HepG2 (cell line): ENCODE results near the gene DEDD2. TPM values are rescaled to one million over a fixed set of nuclear protein-coding genes. Genes with fewer than 3 reads are reported as not detected.

ENCODE experiments used
- ATF3 ChIP-seq: sonication (generic); formaldehyde crosslinking; IDR thresholded peaks from 2 replicates; pipeline ENCODE4 v1.4.0; 2020; ENCODE audit warnings: missing genetic modification reagents
- HNF1A ChIP-seq, 2 experiments: sonication (generic) in 1 of 2; formaldehyde crosslinking in 1 of 2; IDR thresholded peaks; 2 replicates each; pipeline versions ENCODE4 v1.4.0 to v1.6.1; 2016 to 2020; ENCODE audit warnings: borderline replicate concordance in 1 of 2, low read depth in 1 of 2, mild to moderate bottlenecking in 1 of 2, missing genetic modification reagents in 1 of 2
- JUND ChIP-seq: sonication (generic); formaldehyde crosslinking; IDR thresholded peaks from 2 replicates; pipeline ENCODE4 v1.8.0; 2022; ENCODE audit warnings: mild to moderate bottlenecking, missing genetic modification reagents
- MED8 ChIP-seq: sonication (generic); formaldehyde crosslinking; IDR thresholded peaks from 2 replicates; pipeline ENCODE4 v1.8.1; 2023; ENCODE audit warnings: mild to moderate bottlenecking, missing genetic modification reagents; ENCODE audit not compliant: insufficient replicate concordance
- PAF1 ChIP-seq: IDR thresholded peaks from 2 replicates; pipeline ENCODE4 v1.6.1; 2016; ENCODE audit warnings: missing genetic modification reagents, missing compliant biosample characterization
- POGK ChIP-seq: sonication (generic); formaldehyde crosslinking; conservative IDR thresholded peaks from 2 replicates; pipeline ENCODE4 v1.8.0; 2022; ENCODE audit warnings: mild to moderate bottlenecking, moderate library complexity, missing genetic modification reagents
- PREB ChIP-seq: sonication (generic); formaldehyde crosslinking; IDR thresholded peaks from 2 replicates; pipeline ENCODE4 v1.4.0; 2020; ENCODE audit warnings: missing genetic modification reagents
- RARG ChIP-seq: sonication (generic); formaldehyde crosslinking; IDR thresholded peaks from 2 replicates; pipeline ENCODE4 v1.4.0; 2020; ENCODE audit warnings: low read depth, mild to moderate bottlenecking, missing genetic modification reagents
- RBM22 ChIP-seq: fragments of 200-400 bp; formaldehyde crosslinking; optimal IDR thresholded peaks from 2 replicates; pipeline ENCODE3; 2017; ENCODE audit warnings: mild to moderate bottlenecking, low read length, moderate library complexity
- ZBTB39 ChIP-seq: sonication (generic); formaldehyde crosslinking; IDR thresholded peaks from 2 replicates; pipeline ENCODE4 v1.5.0; 2020; ENCODE audit warnings: missing genetic modification reagents
- ZEB1 ChIP-seq: IDR thresholded peaks from 2 replicates; pipeline ENCODE4 v1.6.1; 2012; ENCODE audit warnings: mild to moderate bottlenecking, low read depth, inconsistent platforms; ENCODE audit not compliant: insufficient replicate concordance
- ZNF326 ChIP-seq: sonication (generic); formaldehyde crosslinking; IDR thresholded peaks from 2 replicates; pipeline ENCODE4 v1.4.0; 2020; ENCODE audit warnings: missing genetic modification reagents, borderline replicate concordance
- ZNF563 ChIP-seq: sonication (generic); formaldehyde crosslinking; IDR thresholded peaks from 2 replicates; pipeline ENCODE4 v1.8.0; 2022; ENCODE audit warnings: mild to moderate bottlenecking, moderate library complexity, missing genetic modification reagents
- ZNF709 ChIP-seq: sonication (generic); formaldehyde crosslinking; IDR thresholded peaks from 2 replicates; pipeline ENCODE4 v1.5.0; 2020; ENCODE audit warnings: mild to moderate bottlenecking, missing genetic modification reagents
- ZNF770 ChIP-seq: sonication (generic); formaldehyde crosslinking; IDR thresholded peaks from 2 replicates; pipeline ENCODE4 v1.5.0; 2020; ENCODE audit warnings: mild to moderate bottlenecking, missing genetic modification reagents
- polyA plus RNA-seq, 8 experiments: library from polyadenylated mRNA; depleted of rRNA in 3 of 8; stranded (reverse) in 7 of 8; unstranded in 1 of 8; fragments of >200 nt; fragmentation: Illumina TruSeq in 4 of 8; extraction: Trizol in 4 of 8; gene quantifications; 2 replicates each; pipeline versions ENCODE4 v1.2.1 to v1.2.3, GENCODE V29; 2011 to 2016; ENCODE audit warnings: low read depth in 4 of 8, missing spikeins in 1 of 8, mixed read lengths in 1 of 8; ENCODE audit not compliant: insufficient read depth in 1 of 8
- total RNA-seq, 5 experiments: library from RNA; depleted of rRNA; stranded (reverse); fragments of >200 nt; fragmentation: Illumina TruSeq; extraction: Trizol; gene quantifications; 2 replicates each; pipeline ENCODE4 v1.2.3, GENCODE V29; 2016; ENCODE audit warnings: low read depth in 1 of 5

DEDD2 gene
- total and polyA plus RNA-seq, 2 of the 13 experiments (the other 11 are each of a cell fraction or from before 2014, with no cell fraction given), result 19.2 to 24.7 TPM

GRCh38 chr19:42246143-42246921, 28.9 kb upstream of the DEDD2 start (continued):
- TF ChIP-seq RARG (no peak), ZBTB39 (CRISPR knock-in tag) (no peak), ATF3 (CRISPR knock-in tag) (no peak), ZEB1 (no peak), ZNF709 (CRISPR knock-in tag) (no peak), ZNF770 (CRISPR knock-in tag) (no peak), ZNF563 (CRISPR knock-in tag) (no peak), POGK (CRISPR knock-in tag) (0 out of 2 replicates have a peak, but pooled peaks have one; percentile 52), PREB (no peak), PAF1 (CRISPR knock-in tag) (no peak; the same call in 1 of the 2 replicates), MED8 (CRISPR knock-in tag) (no peak), JUND (0 out of 2 replicates have a peak, but pooled peaks have one; percentile 5), ZNF326 (0 out of 2 replicates have a peak, but pooled peaks have one; percentile 37), HNF1A (IDR thresholded peaks at IDR 0.05; ENCODE audit: low read depth) (no peak), HNF1A (CRISPR knock-in tag; IDR thresholded peaks at IDR 0.05; ENCODE audit: borderline replicate concordance) (peak; percentile 11; the same call in 1 of the 2 replicates), RBM22 (peak; percentile 31)
